ENCODE data around the gene MARF1. TPM values are rescaled to one million over a fixed set of nuclear protein-coding genes. Genes with fewer than 3 reads are reported as not detected.

Gene MARF1
- total RNA-seq, 6 donors from 2014 or later, result 27.2 to 94.3 (median 71.3) TPM

GRCh38 chr16:15583526-15583925 lies 59.4 kb downstream of the MARF1 start:
- 93 to 100% methylated on average over 4 of the region's 4 CpGs for WGBS, 2 donors
- TF ChIP-seq POLR2AphosphoS5 (IDR thresholded peaks at IDR 0.05) (no peak), POLR2A (IDR thresholded peaks at IDR 0.05) (no peak), EP300 (IDR thresholded peaks at IDR 0.05) (no peak), CTCF (IDR thresholded peaks at IDR 0.05) (no peak)
- ATAC-seq (ENCODE audit: low FRiP score in 2 of 2) (no peak), DNase-seq (no peak)
- H3K36me3 ChIP-seq, result peaks cover 0 to 6% (median 3%) of the 10 kb centered on the region in 4 donors
- H3K4me1 ChIP-seq, result peaks cover 7 to 14% (median 9%) of the 10 kb centered on the region in 4 donors
- peaks cover 0 to 5% (median 0%) of the 10 kb centered on the region in 4 donors for H3K9me3 ChIP-seq
- no peak overlapping the region for H3K4me3 ChIP-seq
- H3K27ac ChIP-seq, result no peak overlapping the region
- H3K27me3 ChIP-seq, result no peaks in the 10 kb centered on the region

GRCh38 chr16:15581127-15581815 lies 61.7 kb downstream of the MARF1 start:
- no peak for TF ChIP-seq EP300 (IDR thresholded peaks at IDR 0.05)
- no peak for TF ChIP-seq POLR2A (IDR thresholded peaks at IDR 0.05)
- TF ChIP-seq POLR2AphosphoS5 (IDR thresholded peaks at IDR 0.05), result no peak
- no peak for TF ChIP-seq CTCF (IDR thresholded peaks at IDR 0.05)
- no peaks in the 10 kb centered on the region for H3K36me3 ChIP-seq
- no peaks in the 10 kb centered on the region for H3K27me3 ChIP-seq
- DNase-seq, result no peak
- WGBS, 2 donors, result 84 to 88% methylated on average over 10 of the region's 10 CpGs
- no peak overlapping the region for H3K4me3 ChIP-seq
- no peak for ATAC-seq (ENCODE audit: low FRiP score in 2 of 2)
- H3K27ac ChIP-seq, result peak overlapping the region in 2 of 4 donors; percentile 4 to 42
- peaks cover 9 to 12% (median 10%) of the 10 kb centered on the region in 4 donors for H3K4me1 ChIP-seq
- H3K9me3 ChIP-seq, result peaks cover 0 to under 1% (median 0%) of the 10 kb centered on the region in 4 donors

GRCh38 chr16:15578824-15579223 lies 64.1 kb downstream of the MARF1 start:
- no peak overlapping the region for H3K4me3 ChIP-seq
- TF ChIP-seq POLR2AphosphoS5 (IDR thresholded peaks at IDR 0.05) (no peak), CTCF (IDR thresholded peaks at IDR 0.05) (no peak), EP300 (IDR thresholded peaks at IDR 0.05) (no peak), POLR2A (IDR thresholded peaks at IDR 0.05) (no peak)
- H3K36me3 ChIP-seq, result no peaks in the 10 kb centered on the region
- no peaks in the 10 kb centered on the region for H3K27me3 ChIP-seq
- DNase-seq (no peak), ATAC-seq (ENCODE audit: low FRiP score in 2 of 2) (no peak)
- 86 to 94% methylated on average over 4 of the region's 4 CpGs for WGBS, 2 donors
- H3K4me1 ChIP-seq, result peaks cover 9 to 14% (median 11%) of the 10 kb centered on the region in 4 donors
- H3K9me3 ChIP-seq, result no peaks in the 10 kb centered on the region
- no peak overlapping the region for H3K27ac ChIP-seq

DNA sequence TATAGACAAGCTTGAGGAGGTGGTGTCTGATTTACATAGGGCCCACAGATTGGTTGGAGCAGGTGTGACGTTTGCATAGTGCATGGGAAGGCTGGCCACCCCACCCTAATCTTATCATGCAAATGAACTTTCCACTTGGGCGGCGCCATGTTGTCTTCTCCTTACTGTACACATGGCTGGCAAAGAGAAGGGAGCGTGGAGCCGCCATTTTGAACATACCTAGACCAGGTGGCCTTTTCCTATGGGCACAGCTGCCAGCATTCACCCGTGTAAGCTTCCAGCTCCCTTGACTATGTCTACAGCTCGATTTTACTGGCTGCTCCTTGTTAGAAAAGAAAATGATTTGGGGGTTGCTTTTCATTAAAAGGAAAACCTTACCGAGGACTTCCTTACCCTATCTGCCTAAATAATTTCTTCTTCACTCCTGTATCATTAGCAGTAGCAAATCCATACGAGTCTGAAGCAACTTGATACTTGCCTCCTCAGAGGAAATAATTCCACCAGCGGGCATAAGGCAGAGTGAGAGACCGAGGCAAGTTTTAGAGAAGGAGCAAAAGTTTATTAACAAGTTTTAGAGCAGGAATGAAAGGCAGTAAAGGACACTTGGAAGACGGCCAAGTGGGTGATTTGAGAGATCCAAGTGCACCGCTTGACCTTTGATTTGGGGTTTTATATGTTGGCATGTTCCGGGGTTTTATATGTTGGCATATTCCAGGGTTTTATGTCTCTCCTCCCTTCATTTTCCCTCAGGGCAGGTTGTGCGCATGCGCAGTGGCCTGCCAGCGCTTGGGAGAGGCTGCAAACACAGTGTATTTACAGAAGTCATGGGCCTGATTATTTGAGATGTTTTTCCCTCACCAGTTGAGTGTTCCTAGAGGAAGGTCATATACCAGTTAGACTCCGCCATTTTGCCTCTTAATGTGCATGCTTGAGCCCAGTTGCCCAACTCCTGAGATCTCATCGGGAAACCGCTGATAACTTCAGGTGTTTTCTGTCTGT lies 65.7 kb downstream of the MARF1 start:
- no peak for ATAC-seq (ENCODE audit: low FRiP score in 2 of 2)
- no peak overlapping the region for H3K4me3 ChIP-seq
- no peaks in the 10 kb centered on the region for H3K9me3 ChIP-seq
- H3K4me1 ChIP-seq, result peaks cover 9 to 16% (median 13%) of the 10 kb centered on the region in 4 donors
- 88 to 96% methylated on average over 20 of the region's 20 CpGs for WGBS, 2 donors
- no peak for DNase-seq
- H3K36me3 ChIP-seq, result no peaks in the 10 kb centered on the region
- TF ChIP-seq CTCF (IDR thresholded peaks at IDR 0.05), result no peak
- TF ChIP-seq POLR2AphosphoS5 (IDR thresholded peaks at IDR 0.05), result no peak
- TF ChIP-seq POLR2A (IDR thresholded peaks at IDR 0.05), result no peak
- no peak for TF ChIP-seq EP300 (IDR thresholded peaks at IDR 0.05)
- no peaks in the 10 kb centered on the region for H3K27me3 ChIP-seq
- no peak overlapping the region for H3K27ac ChIP-seq

Data from upper lobe of left lung (tissue), 6 donors.